Astrocyte of the spinal cord (primary cell): Measurements from ENCODE around the gene PIH1D1.
A peak's percentile ranks its signal among the peaks of the same experiment; 100 is the strongest.

Experiments used
- DNase-seq: peaks from one replicate; pipeline ENCODE4 v3.0.0; 2011; ENCODE audit warnings: low read depth, low spot score
- H3K4me3 ChIP-seq: 2 replicates; pipeline ENCODE4 v1.5.1; 2011; ENCODE audit warnings: low read depth, mild to moderate bottlenecking, low read length, moderate library complexity
- CTCF ChIP-seq: IDR thresholded peaks from 2 replicates; pipeline ENCODE4 v1.5.1; 2012; ENCODE audit warnings: low read depth, mild to moderate bottlenecking, low read length, inconsistent platforms
- in situ Hi-C: cut with HindIII; loops from 2 replicates; pipeline ENCODE4 v1.10.0; 2017; ENCODE audit warnings: low sequenced_read_pairs

Gene PIH1D1

GRCh38 chr19:49488863-49489537, 37.4 kb upstream of the PIH1D1 start:
- no peak for DNase-seq
- in situ Hi-C loops = no loop called here
- H3K4me3 ChIP-seq = peak overlapping the region; percentile 86
- no peak for TF ChIP-seq CTCF

DNA sequence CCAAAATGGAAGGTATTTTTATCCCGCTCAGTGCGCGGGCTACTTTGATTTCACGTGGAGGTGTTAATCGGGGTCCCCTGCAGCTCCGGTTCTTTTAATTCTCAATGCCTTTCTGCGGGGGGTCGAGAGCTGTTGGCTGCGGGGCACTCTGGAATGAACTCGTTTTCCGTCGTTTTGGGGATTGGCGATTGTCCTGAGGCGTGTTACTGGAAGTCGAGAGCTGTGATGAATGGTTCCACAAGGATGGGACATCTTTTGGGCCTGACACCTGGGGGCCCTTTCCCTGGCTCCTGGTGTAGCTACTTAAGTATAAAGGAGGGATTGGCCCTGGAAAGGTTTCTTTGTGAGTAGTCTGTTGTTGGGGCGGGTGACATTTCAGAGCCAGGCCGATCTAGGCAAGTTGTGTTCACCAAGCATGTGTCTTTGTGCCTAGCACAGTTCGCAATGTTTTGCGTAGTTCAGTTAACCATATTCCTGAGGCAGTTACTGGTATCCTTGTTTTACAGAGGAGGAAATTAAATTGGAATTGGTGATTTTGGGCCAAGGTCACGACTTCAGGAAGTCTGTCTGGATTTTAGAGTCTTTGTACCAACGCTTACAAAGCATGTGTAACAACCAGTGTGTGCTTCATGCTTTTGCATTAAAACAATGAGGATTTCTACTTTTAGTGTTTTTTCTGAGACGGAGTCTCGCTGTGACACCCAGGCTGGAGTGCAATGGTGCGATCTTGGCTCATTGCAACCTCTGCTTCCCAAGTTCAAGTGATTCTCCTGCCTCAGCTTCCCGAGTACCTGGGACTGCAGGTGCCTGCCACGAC, 36.6 kb upstream of the PIH1D1 start:
- no peak for TF ChIP-seq CTCF
- in situ Hi-C loops = no loop called here
- peak overlapping the region; percentile 86 for H3K4me3 ChIP-seq
- DNase-seq = no peak

- TF ChIP-seq CTCF = no peak
- in situ Hi-C loops = no loop called here
- DNase-seq = peak; percentile 100
- H3K4me3 ChIP-seq = peak within 1 kb of the TSS; percentile 86
Observed at GRCh38 chr19:49487277-49488045, 35.8 kb upstream of the PIH1D1 start, which contains the start of gene RPL13A. Gene RPL13A (plus strand): TSS chr19:49487608. CDS start chr19:49487630, 22 bp downstream.

DNA sequence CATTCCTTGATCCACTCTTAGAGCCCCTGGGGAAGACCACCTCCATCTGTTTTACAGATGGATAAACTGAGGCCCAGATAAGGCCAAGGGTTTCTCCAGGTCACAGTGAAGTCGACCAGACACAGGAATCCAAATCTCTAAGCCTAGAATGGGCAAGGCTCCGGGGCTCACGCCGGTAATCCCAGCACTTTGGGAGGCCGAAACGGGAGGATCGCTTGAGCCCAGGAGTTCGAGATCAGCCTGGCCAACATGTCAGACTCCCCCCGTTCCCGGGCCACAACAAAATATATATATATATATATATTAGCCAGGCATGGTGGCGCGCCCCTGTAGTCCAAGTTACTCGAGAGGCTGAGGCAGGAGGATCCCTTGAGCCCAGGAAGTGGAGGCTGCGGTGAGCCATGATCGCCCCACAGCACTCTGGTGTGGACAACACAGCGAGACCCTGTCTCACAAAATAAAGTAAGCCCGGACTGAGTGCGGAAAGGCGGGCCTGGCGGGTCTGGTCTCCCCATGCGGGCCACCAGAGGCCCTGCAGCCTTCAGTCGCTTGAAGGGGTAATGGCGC, 35.2 kb upstream of the PIH1D1 start:
- no peak for TF ChIP-seq CTCF
- H3K4me3 ChIP-seq = no peak overlapping the region
- no peak for DNase-seq
- in situ Hi-C loops = no loop called here

DNA sequence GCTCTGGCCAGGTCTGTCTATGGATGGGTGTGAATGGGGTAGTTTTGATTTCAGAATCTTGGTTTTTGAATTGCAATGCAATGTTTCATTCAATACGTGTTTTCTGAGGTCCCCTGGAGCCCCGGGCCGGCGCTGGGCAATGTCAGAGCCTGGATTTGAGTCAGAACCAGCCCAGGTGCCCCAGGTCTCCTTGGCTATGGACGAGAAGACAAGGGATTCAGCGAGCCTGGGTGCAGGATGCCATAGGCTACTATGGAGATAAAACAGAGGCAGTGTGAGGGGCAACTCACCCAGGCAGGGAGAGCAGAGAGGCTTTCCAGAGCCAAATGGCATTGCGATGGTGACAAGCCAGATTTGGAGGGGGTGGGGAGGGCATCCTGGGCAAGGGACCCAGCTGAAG, 34.6 kb upstream of the PIH1D1 start:
- in situ Hi-C loops = no loop called here
- TF ChIP-seq CTCF = no peak
- DNase-seq = no peak
- H3K4me3 ChIP-seq = no peak overlapping the region

DNA sequence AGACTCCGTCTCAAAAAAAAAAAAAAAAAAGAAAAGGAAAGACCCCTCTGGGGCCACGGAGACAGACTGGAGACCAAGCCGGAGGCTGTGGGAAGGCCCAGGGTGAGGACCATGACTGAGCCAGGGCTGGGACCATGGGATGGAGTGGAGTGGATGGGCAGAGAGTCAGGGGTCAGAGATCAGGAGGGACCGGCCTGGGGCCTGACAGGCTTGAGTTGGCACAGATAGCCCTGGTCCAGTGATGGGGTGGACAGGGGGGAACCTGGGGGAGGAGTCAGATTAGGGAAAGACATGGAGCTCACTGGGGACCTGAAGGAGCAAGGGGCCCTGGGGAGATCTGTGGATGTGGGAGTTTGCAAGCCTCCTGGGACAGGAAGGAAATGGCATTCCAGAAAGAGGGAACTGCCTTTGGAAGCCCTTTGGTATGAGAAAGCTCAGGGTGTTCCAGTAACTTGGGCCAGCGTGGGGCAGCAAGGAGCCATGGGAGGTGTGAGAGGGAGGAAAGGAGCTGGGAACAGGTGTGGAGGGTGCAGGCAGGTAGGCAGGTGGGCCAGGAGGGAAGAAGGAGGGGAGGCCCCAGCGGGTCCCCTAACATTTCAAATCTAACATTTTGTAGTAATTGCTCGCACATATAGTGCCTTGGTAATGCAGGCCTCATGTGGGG, 29.5 kb upstream of the PIH1D1 start:
- H3K4me3 ChIP-seq = no peak overlapping the region
- in situ Hi-C loops = no loop called here
- no peak for TF ChIP-seq CTCF
- DNase-seq = no peak
